Activated CD4-positive, CD25-positive, alpha-beta regulatory T cell treated with anti-CD3 and anti-CD28 coated beads, Interleukin-2, amount 50 U/mL, for 24 hours (primary cell): ENCODE measurements around the gene TEX54.
A peak's percentile ranks its signal among the peaks of the same experiment; 100 is the strongest.
"Not testable (repeated sequence)": the region's sequence is repeated elsewhere in the genome, so short reads cannot be mapped to it uniquely, and the experiment has no call there.

Experiments used
- ATAC-seq, 2 donors: fragments of 150-1000 bp; cut with Tn5 transposase; one replicate each; pipeline ENCODE4 v1.10.0; 2021; ENCODE audit warnings: mild to moderate bottlenecking in 1 of 2, moderate library complexity in 1 of 2

TEX54 gene

GRCh38 chr11:62854825-62855570 is 22.4 kb upstream of the TEX54 start:
- ATAC-seq: no peak

GRCh38 chr11:62854013-62854824 is 21.6 kb upstream of the TEX54 start:
- no peak for ATAC-seq

- ATAC-seq: peak; percentile 51 to 59
These were observed 20.8 kb upstream of the TEX54 start for GRCh38 chr11:62853279-62853965.

- no peak for ATAC-seq
These were observed 20.0 kb upstream of the TEX54 start for GRCh38 chr11:62852523-62853188.

DNA sequence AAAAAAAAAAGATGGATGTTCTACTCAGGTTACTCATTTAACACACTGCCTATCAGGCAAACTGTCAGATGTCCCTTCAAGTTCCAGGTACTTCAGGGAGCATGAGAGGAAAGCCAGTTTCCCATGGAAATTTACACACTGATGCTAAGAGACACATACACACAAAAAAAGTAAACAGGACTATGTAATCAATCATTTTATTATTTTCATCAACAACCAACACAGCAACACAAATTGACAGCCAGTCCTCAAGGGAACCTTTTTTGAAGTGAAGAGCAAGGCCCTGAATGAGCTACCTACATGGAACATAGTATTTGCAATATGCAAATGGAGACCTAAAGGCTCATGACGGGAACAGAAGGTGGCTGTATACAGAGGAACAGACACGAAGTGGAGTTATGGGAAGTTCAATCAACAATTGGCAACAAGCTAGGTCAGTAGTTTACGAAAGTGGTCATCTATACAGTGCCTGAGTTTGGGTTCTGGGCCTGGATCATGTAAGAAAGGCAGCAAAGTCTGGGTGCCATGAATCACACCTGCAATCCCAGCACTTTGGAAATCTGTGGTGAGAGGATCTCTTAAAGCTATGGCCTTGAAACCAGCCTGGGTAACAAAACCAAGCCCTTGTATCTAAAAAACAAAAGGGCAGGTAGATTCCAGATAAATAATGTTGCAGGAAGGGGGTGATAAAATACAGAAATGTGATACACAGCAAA is 19.3 kb upstream of the TEX54 start:
- ATAC-seq: no peak

- no peak for ATAC-seq
These were observed 18.5 kb upstream of the TEX54 start for GRCh38 chr11:62850911-62851806.

- no peak for ATAC-seq
These were observed 15.2 kb upstream of the TEX54 start for GRCh38 chr11:62847767-62848314.

DNA sequence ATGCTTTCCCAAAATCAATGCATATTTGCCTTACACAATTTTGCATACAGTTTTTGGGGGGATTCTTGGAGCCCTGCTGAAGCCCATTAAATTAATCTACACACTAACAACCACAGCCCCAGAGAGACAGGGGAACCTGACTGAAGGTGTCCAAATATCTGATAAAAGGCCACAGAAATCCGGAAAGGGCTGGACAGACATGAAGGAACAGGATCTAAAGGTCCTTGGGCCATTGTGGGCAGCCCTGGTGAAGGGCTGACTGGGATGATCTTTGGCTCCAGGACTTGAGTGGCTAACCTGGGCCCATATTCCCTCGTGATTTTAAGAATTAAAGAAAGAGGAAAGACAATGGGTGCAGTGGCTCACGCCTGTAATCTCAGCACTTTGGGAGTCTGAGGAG is 13.5 kb upstream of the TEX54 start:
- ATAC-seq: no peak

GRCh38 chr11:62844154-62844553 is 11.5 kb upstream of the TEX54 start:
- no peak for ATAC-seq

- ATAC-seq: no peak
These were observed 10.8 kb upstream of the TEX54 start for GRCh38 chr11:62843466-62843865.

- not testable (repeated sequence) for ATAC-seq
These were observed 10.2 kb upstream of the TEX54 start for GRCh38 chr11:62842891-62843290.

GRCh38 chr11:62842171-62842741 is 9.6 kb upstream of the TEX54 start:
- ATAC-seq: no peak

- ATAC-seq: peak; percentile 76 to 81
These were observed 8.9 kb upstream of the TEX54 start for GRCh38 chr11:62841361-62842170.

- ATAC-seq: peak; percentile 28 to 30
These were observed 8.2 kb upstream of the TEX54 start for GRCh38 chr11:62840721-62841360.

GRCh38 chr11:62839050-62839945 is 6.7 kb upstream of the TEX54 start, which contains the start of gene WDR74:
WDR74 (minus strand) TSS chr11:62839590; CDS start chr11:62839570, 20 bp downstream.
- peak; percentile 26 to 37 for ATAC-seq

DNA sequence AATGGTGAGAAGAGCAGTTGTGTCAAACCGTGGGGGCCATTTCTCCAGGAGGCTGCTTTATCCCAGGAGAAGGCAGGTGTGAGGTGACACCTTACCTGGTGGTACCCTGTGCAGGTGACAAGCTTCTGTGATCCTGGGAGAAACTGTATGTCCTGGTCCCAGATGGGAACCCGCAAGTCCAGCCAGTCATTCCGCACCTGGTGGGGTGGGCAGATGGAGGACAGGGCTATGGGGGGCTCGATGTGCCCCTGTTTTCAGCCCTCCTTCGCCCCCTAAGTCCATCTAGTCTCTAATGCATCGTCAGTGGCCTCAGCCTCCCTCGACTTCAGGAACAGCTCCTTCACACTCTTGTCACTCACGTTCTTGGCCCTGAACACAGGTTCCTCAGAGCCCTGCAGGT is 2.7 kb upstream of the TEX54 start:
- no peak for ATAC-seq

- ATAC-seq: peak; percentile 90 to 91
These were observed 913 bp downstream of the TEX54 start, which contains the start of gene STX5 for GRCh38 chr11:62831520-62832335. STX5 (minus strand) TSS chr11:62832051; CDS start chr11:62831243, 808 bp downstream.
